DMS 273 (cell line): ENCODE measurements around the gene SLC2A11.

Experiments
- DNase-seq: peaks from one replicate; lab custom pipeline; 2025; ENCODE audit not compliant: unreplicated experiment; lab: John Stamatoyannopoulos, UW

SLC2A11 gene

DNA sequence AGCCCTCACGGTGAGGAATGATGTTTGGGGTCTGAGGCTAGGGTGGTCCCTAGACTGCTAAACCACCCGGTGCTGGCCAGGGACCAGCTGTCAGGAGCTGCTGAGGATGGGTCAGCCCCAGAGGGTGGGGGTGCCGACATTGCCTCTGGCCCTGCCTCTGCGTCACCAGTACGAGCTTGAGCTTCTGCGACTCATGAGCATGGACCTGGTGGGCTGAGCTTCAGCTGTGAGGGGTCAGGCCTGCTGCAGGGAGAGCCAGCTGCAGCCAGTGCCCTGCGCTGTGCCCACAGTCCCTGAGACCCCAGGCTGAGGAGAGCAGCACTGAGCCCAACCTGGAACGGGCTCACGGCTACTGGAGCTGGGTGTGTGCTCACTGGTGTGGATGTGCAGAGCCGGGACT, 25.9 kb upstream of the SLC2A11 start:
- DNase-seq, result no peak

- no peak for DNase-seq
These were observed 25.3 kb upstream of the SLC2A11 start for GRCh38 chr22:23832226-23833016.

DNA sequence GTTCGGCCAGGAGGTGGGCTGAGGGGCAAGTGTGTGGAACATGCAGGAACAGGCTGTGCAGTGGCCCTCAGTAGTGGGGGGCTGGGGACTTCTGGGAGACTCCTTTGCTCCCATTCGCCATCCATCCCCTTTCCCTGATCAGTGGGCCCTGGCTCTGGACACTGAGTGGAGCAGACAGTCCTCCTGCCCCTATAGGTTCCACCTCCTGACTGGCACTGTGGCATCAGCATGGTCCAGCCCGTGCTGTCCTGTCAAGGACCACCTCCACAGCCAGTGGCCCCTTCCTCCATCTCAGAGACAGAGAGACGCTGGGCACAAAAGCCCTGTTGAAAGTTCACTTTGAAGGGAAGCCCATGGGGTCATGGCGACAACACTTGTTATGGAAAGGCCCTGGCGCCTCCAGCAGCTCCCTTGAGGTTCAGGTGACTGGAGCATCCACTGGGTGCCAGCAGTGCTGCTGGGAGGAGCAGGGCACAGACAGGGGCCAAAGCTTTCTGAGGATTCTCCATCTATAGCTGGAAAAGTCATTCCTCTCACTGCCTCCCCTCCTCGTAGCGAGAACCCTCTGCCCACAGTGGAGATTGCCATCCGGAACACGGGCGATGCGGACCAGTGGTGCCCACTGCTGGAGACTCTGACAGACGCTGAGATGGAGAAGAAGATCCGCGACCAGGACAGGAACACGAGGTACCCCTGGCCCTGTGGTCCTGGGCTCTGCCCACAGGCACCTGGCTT, 24.5 kb upstream of the SLC2A11 start:
- no peak for DNase-seq

DNA sequence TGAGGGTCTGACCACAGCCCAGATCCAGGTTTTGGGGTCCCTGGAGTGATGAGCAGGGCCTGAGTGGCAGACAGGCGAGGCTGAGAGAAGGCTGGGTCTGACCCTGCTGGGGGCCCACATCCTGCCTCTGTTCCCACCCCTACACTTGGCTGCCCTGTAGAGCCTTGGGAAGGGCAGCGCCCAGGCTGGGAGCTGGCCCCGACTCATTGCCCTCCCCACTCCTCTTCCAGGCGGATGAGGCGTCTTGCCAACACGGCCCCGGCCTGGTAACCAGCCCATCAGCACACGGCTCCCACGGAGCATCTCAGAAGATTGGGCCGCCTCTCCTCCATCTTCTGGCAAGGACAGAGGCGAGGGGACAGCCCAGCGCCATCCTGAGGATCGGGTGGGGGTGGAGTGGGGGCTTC, 23.8 kb upstream of the SLC2A11 start:
- DNase-seq, result peak; percentile 63

DNA sequence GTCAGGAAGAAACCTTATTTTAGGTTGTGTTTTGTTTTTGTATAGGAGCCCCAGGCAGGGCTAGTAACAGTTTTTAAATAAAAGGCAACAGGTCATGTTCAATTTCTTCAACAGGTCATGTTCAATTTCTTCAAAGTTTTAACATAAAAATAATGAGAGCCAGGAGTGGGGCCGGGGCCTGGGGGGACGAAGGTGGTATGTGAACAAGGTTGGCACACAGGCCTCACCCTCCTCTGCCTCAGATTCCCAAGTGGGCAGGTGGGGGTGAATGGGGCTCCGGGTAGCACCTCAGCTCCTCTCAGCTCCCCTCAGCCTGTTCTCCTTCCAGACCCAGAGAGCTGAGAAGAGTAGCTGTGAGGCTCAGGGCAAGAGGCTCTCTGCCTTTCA, 23.3 kb upstream of the SLC2A11 start:
- DNase-seq, result no peak

- DNase-seq, result peak; percentile 66
These were observed 22.7 kb upstream of the SLC2A11 start for GRCh38 chr22:23834793-23835483.

DNA sequence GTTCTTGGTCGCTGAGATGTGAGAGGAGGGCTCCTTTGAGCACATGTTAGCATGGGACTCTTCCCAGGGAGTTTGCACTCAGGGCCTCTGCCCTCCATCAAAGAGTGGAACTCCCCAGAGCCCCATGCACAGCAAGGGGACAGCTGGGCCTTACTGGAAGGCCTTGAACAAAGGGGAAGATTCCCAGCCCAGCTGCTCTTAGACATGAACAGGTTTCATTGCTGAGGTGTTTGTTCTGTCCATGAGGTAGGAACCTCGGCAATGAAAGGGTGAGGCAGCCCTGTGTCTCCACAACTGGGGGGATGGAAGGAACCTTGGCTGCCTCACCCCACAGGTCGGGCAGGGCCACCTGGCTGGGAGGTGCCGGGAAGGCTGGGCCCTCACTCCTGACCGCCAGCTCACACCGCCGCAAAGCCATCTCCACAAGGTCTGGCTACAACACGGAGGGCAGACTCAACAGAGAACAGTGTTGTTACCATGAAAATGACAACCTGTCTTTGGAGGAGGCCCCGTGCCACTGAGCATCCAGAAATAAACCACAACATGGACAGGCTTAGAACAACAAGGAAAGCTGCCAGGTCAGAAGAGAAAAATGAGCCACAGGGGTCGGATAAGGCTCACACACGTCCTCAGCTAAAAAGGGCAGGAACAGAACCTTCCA, 22.1 kb upstream of the SLC2A11 start:
- DNase-seq, result peak; percentile 58

- DNase-seq, result no peak
These were observed 21.4 kb upstream of the SLC2A11 start for GRCh38 chr22:23836281-23836680.

DNA sequence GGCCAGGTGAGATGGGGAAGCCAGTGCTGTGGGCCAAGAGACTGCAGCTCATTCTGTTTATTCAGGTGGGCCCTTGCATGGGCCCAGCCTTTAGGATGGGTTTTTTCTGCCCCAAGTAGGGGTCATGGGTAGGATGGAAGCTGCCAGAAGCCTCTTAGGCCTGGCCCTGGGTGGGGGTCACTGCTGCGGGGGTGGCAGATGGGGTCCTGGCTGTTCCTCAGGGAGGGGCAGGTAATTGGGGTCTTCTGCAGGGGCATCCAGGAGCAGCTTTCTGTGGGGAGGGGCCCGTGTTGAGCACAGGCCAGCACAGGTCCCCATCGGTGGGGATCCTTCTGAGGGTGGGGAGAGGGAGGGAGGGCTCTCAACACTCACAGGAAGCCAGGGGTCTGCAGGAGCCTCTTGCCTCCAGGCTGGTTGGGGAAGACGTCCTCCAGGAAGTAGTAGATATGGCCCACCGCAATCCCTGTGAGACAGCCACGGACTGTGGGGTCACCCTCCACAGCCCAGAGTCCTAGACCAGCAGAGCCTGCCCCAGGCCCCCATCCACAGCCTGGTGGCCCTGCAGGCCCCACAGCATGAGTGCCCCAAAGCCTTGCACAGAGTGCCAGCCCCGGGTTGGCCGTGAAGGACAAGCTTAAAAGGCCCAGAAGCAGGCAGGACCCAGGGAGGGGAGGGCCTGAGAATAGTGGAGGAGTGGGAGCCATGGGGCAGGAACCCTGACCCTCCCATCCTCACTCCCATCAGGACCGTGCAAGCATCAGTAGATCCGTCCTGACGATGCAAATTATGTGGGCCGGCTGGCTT, 20.8 kb upstream of the SLC2A11 start:
- no peak for DNase-seq

DNA sequence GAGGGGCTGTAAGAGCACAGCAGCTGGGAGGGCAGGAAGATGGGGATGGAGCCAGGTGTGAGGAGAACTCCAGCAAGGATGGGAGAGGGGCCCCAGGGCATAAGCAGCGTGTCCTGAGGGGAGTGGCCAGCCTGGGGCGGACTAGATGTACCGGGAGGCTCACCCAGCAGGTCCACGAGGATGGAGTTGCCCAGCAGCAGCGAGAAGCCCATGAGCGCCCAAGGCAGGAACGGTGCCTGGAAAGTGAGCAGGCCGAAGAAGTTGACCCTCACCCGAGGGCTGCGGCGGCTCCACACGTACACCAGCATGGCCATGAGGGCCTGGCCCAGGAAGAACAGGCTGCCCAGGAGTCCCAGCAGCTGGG, 20.2 kb upstream of the SLC2A11 start:
- DNase-seq, result no peak

GRCh38 chr22:23837911-23838680, 19.6 kb upstream of the SLC2A11 start:
- no peak for DNase-seq

- peak; percentile 98 for DNase-seq
These were observed 18.8 kb upstream of the SLC2A11 start, which contains the start of gene DERL3 for GRCh38 chr22:23838681-23839468. Gene DERL3, minus strand, starts transcription at chr22:23839006. Its CDS starts 19 bp downstream, at chr22:23838987.

GRCh38 chr22:23840026-23840425, 17.6 kb upstream of the SLC2A11 start:
- DNase-seq, result no peak

GRCh38 chr22:23841292-23841691, 16.4 kb upstream of the SLC2A11 start:
- no peak for DNase-seq

DNA sequence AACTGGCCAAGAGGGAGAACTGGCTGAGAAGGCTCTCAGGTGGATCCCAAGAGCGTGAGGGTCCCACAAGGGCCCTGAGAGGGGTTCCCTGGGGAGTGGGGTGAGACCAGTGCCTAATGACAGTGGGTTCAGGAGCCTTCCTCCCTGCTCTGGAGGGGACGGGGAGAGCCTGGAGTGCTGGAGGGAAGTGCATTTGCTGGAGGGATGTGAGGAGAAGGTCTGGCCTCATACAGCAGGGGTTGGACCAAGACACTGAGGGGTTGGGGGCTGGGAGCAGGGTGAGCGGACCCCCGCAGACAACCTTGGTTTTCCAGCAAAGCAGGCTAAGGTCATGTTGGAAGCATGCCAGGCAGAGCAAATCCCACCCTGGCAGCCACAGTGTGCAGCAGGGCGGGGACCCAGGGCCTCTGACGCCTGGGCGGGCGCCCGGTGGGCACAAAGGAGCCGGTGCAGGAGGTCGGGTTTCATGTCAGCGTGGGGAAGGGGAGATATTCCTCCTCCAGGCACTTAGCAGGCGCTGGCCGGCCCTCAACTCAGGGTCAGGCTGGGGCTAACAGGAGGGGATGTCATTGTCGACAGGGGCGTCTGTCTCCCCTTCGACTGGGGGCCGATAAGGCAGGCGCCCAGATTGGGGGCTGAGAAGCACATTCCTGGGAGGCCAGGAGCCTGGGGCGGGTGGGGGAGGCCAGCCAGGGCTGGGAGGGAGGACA, 15.8 kb upstream of the SLC2A11 start:
- DNase-seq, result no peak

- DNase-seq, result no peak
These were observed 15.1 kb upstream of the SLC2A11 start for GRCh38 chr22:23842599-23842998.

DNA sequence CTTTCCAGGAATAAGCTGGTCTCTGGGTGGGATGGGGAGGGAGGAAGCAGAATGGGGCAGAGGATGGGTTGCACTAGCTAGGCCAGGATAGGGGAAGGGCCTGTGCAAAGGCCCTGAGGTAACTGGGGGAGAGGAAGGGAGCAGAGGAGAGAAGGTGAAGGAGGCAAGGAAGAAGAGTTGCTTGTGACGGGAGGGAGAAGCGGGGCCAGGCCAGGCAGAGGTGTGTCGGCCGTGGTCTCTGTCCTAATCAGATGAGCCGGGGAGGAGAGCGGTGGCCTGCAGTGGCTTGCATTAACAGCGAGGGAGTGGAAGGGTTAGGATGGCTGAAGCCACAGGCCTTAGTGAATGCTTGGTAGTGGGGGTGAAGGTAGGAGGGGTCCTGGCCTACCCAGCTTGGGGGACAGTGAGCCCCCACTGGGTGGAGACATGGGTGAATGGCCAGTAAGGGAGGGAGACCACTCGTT, 12.9 kb upstream of the SLC2A11 start:
- DNase-seq, result no peak
